GM12891 (cell line): Measurements from ENCODE around the gene SDHA.
"Not testable (repeated sequence)": the region's sequence is repeated elsewhere in the genome, so short reads cannot be mapped to it uniquely, and the experiment has no call there.

Experiments
- PAX5 ChIP-seq: IDR thresholded peaks from 2 replicates; pipeline ENCODE4 v1.6.1; 2011; ENCODE audit warnings: low read length, moderate library complexity, mild to moderate bottlenecking; ENCODE audit not compliant: insufficient read depth, severe bottlenecking
- POLR2A ChIP-seq: IDR thresholded peaks from 2 replicates; pipeline ENCODE4 v1.6.1; 2011; ENCODE audit warnings: low read depth, low read length, control low read depth
- POLR2AphosphoS5 ChIP-seq: IDR thresholded peaks from 2 replicates; pipeline ENCODE4 v1.6.1; 2011; ENCODE audit warnings: low read depth, low read length, control low read depth
- SPI1 ChIP-seq: IDR thresholded peaks from 2 replicates; pipeline ENCODE4 v1.6.1; 2011; ENCODE audit warnings: low read depth, low read length, control low read depth

GRCh38 chr5:222951-223715 lies 5.0 kb downstream of the SDHA start:
- TF ChIP-seq POLR2A, POLR2AphosphoS5, PAX5: not testable (repeated sequence)
- TF ChIP-seq SPI1: peak; percentile 84
